MM.1S (cell line): ENCODE data around the gene DLGAP1.
"Not testable (repeated sequence)": the region's sequence is repeated elsewhere in the genome, so short reads cannot be mapped to it uniquely, and the experiment has no call there.

Experiments used
- DNase-seq: peaks from one replicate; pipeline ENCODE4 v3.0.0-alpha.2; 2015
- H2AFZ ChIP-seq: fragments of 300-600 bp; sonication (generic); 2 replicates; pipeline ENCODE4 v1.6.0; 2016; ENCODE audit warnings: antibody characterized with exemption, low read length
- H3F3A ChIP-seq: fragments of 300-600 bp; sonication (generic); 2 replicates; pipeline ENCODE4 v1.6.1; 2016; ENCODE audit warnings: mild to moderate bottlenecking, antibody characterized with exemption, low read length, moderate library complexity, mixed read lengths; ENCODE audit not compliant: insufficient read depth
- H3K27ac ChIP-seq: fragments of 300-600 bp; sonication (generic); 2 replicates; pipeline ENCODE4 v1.5.1; 2016; ENCODE audit warnings: mild to moderate bottlenecking, low read length
- H3K27me3 ChIP-seq: fragments of 300-600 bp; sonication (generic); replicated peaks from 2 replicates; pipeline ENCODE4 v1.6.0; 2016; ENCODE audit warnings: low read length; ENCODE audit not compliant: insufficient read depth
- H3K36me3 ChIP-seq: fragments of 300-600 bp; sonication (generic); replicated peaks from 2 replicates; pipeline ENCODE4 v1.6.1; 2016; ENCODE audit warnings: mild to moderate bottlenecking, low read length, mixed read lengths; ENCODE audit not compliant: insufficient read depth
- H3K4me1 ChIP-seq: fragments of 300-600 bp; sonication (generic); 2 replicates; pipeline ENCODE4 v1.6.1; 2016; ENCODE audit warnings: low read length, mixed read lengths
- H3K4me2 ChIP-seq: fragments of 300-600 bp; sonication (generic); 2 replicates; pipeline ENCODE4 v1.6.0; 2016; ENCODE audit warnings: low read depth, low read length
- H3K4me3 ChIP-seq: fragments of 300-600 bp; sonication (generic); 2 replicates; pipeline ENCODE4 v1.5.1; 2016; ENCODE audit warnings: low read length, mixed read lengths
- H3K79me2 ChIP-seq: fragments of 300-600 bp; sonication (generic); 2 replicates; pipeline ENCODE4 v1.6.1; 2016; ENCODE audit warnings: mixed run types, low read length, mixed read lengths
- H3K9ac ChIP-seq: fragments of 300-600 bp; sonication (generic); 2 replicates; pipeline ENCODE4 v1.6.1; 2016; ENCODE audit warnings: low read length, mixed read lengths
- H3K9me2 ChIP-seq: fragments of 300-600 bp; sonication (generic); replicated peaks from 2 replicates; pipeline ENCODE4 v1.6.1; 2016; ENCODE audit warnings: mild to moderate bottlenecking, low read length, mixed read lengths; ENCODE audit not compliant: insufficient read depth
- H3K9me3 ChIP-seq: fragments of 300-600 bp; sonication (generic); replicated peaks from 2 replicates; pipeline ENCODE4 v1.6.1; 2016; ENCODE audit warnings: mild to moderate bottlenecking, low read length, mixed read lengths; ENCODE audit not compliant: insufficient read depth
- H4K20me1 ChIP-seq: fragments of 300-600 bp; sonication (generic); 2 replicates; pipeline ENCODE4 v1.6.1; 2016; ENCODE audit warnings: mild to moderate bottlenecking, low read length, moderate library complexity, mixed read lengths; ENCODE audit not compliant: insufficient read depth
- CTCF ChIP-seq: fragments of 300-600 bp; sonication (generic); IDR thresholded peaks from 2 replicates; pipeline ENCODE4 v1.5.1; 2016; ENCODE audit warnings: antibody characterized with exemption, low read length, mixed read lengths
- EZH2 ChIP-seq: fragments of 300-600 bp; sonication (generic); optimal IDR thresholded peaks from 2 replicates; pipeline ENCODE3; 2017; ENCODE audit warnings: low read depth, mild to moderate bottlenecking, antibody characterized with exemption, low read length, mixed read lengths
- EZH2phosphoT487 ChIP-seq: fragments of 300-600 bp; sonication (generic); IDR thresholded peaks from 2 replicates; pipeline ENCODE4 v1.6.1; 2018; ENCODE audit warnings: antibody characterized with exemption, low read length

DLGAP1 gene

GRCh38 chr18:3610813-3611212 is 844.3 kb downstream of the DLGAP1 start:
- Histone ChIP-seq H3K79me2 (no peaks in the 10 kb centered on the region), H3K4me2 (no peak overlapping the region), H3F3A (no peaks in the 10 kb centered on the region), H3K27ac (no peak overlapping the region), H2AFZ (no peak overlapping the region), H3K9ac (no peak overlapping the region), H3K9me3 (no peaks in the 10 kb centered on the region), H3K4me3 (no peak overlapping the region), H3K27me3 (peaks cover 42% of the 10 kb centered on the region), H3K36me3 (no peaks in the 10 kb centered on the region), H4K20me1 (0 out of 2 replicates have a peak, but pooled peaks cover 4% of the 10 kb centered on the region), H3K9me2 (no peaks in the 10 kb centered on the region), H3K4me1 (no peaks in the 10 kb centered on the region)
- no peak for TF ChIP-seq CTCF
- TF ChIP-seq EZH2phosphoT487: no peak
- no peak for TF ChIP-seq EZH2
- no peak for DNase-seq

- H3K9me2 ChIP-seq: no peaks in the 10 kb centered on the region
- H3K9ac ChIP-seq: no peak overlapping the region
- no peaks in the 10 kb centered on the region for H3K79me2 ChIP-seq
- H3K9me3 ChIP-seq: no peaks in the 10 kb centered on the region
- no peak for DNase-seq
- H3K27ac ChIP-seq: no peak overlapping the region
- no peak overlapping the region for H3K4me2 ChIP-seq
- no peak overlapping the region for H2AFZ ChIP-seq
- H3K4me3 ChIP-seq: no peak overlapping the region
- TF ChIP-seq CTCF (no peak), EZH2phosphoT487 (no peak), EZH2 (no peak)
- H3K4me1 ChIP-seq: peaks cover 4% of the 10 kb centered on the region
- 0 out of 2 replicates have a peak, but pooled peaks cover under 1% of the 10 kb centered on the region for H3F3A ChIP-seq
- peaks cover 48% of the 10 kb centered on the region for H3K27me3 ChIP-seq
- 0 out of 2 replicates have a peak, but pooled peaks cover 4% of the 10 kb centered on the region for H4K20me1 ChIP-seq
- no peaks in the 10 kb centered on the region for H3K36me3 ChIP-seq
Observed at GRCh38 chr18:3610188-3610708, 844.9 kb downstream of the DLGAP1 start.

DNA sequence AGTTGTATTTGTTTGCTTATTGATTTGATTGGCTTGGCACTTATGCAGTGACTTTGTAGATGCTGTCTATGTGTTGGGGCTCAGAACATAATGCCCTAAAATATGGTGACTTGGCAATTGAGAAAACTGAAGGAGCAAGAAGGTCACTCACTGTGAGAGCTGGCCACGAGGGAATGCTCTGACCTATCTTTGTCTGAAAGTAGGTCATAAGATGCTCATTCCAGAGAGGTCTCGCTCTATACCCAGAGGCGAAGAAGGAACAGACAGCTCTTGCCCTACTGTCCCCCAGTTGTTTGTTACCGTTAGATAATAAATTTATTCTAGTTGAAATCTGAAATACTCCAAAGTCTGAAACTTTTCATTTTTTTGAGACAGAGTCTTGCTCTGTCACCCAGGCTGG is 846.6 kb downstream of the DLGAP1 start:
- Histone ChIP-seq H4K20me1 (peaks cover 4% of the 10 kb centered on the region; the same call in 1 of the 2 replicates), H3K9ac (no peak overlapping the region), H2AFZ (no peak overlapping the region), H3K27me3 (peaks cover 61% of the 10 kb centered on the region), H3F3A (peaks cover 8% of the 10 kb centered on the region; the same call in 1 of the 2 replicates), H3K27ac (no peak overlapping the region), H3K36me3 (no peaks in the 10 kb centered on the region), H3K9me2 (no peaks in the 10 kb centered on the region), H3K4me2 (no peak overlapping the region), H3K79me2 (no peaks in the 10 kb centered on the region), H3K4me1 (peaks cover 15% of the 10 kb centered on the region), H3K9me3 (no peaks in the 10 kb centered on the region), H3K4me3 (no peak overlapping the region)
- TF ChIP-seq EZH2phosphoT487: no peak
- no peak for TF ChIP-seq EZH2
- TF ChIP-seq CTCF: no peak
- DNase-seq: no peak

DNA sequence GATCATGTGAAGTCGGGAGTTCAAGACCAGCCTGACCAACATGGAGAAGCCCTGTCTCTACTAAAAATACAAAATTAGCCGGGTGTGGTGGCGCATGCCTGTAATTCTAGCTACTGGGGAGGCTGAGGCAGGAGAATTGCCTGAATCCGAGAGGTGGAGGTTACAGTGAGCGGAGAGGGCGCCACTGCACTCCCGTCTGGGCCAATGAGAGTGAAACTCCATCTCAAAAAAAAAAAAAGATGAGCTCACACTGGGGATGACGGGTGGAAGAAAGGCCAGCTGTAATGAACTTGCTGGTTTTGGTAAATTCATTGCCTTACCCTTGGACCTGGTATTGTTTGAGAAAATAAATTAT is 847.0 kb downstream of the DLGAP1 start:
- not testable (repeated sequence) for H3K79me2 ChIP-seq, H3K9me3 ChIP-seq, H3F3A ChIP-seq, H3K4me2 ChIP-seq, H3K4me3 ChIP-seq, H3K9ac ChIP-seq, H3K36me3 ChIP-seq, DNase-seq, H3K9me2 ChIP-seq, H4K20me1 ChIP-seq, H2AFZ ChIP-seq, H3K27ac ChIP-seq
- Histone ChIP-seq H3K27me3 (peaks cover 65% of the 10 kb centered on the region), H3K4me1 (peaks cover 15% of the 10 kb centered on the region)
